ENCODE data around the gene KLHL21.

The KLHL21 gene

GRCh38 chr1:6631058-6631457 lies 28.4 kb upstream of the KLHL21 start:
- no peak overlapping the region for H3K4me3 ChIP-seq (ENCODE audit: low read depth, low read length)
- no peak for DNase-seq (ENCODE audit: low read depth)
- TF ChIP-seq CTCF (IDR thresholded peaks at IDR 0.05; ENCODE audit: control insufficient read depth, extremely low read depth, insufficient read depth): no peak

GRCh38 chr1:6630027-6630426 lies 27.4 kb upstream of the KLHL21 start:
- TF ChIP-seq CTCF (IDR thresholded peaks at IDR 0.05; ENCODE audit: control insufficient read depth, extremely low read depth, insufficient read depth): no peak
- no peak overlapping the region for H3K4me3 ChIP-seq (ENCODE audit: low read depth, low read length)
- no peak for DNase-seq (ENCODE audit: low read depth)

- no peak for DNase-seq (ENCODE audit: low read depth)
- no peak overlapping the region for H3K4me3 ChIP-seq (ENCODE audit: low read depth, low read length)
- no peak for TF ChIP-seq CTCF (IDR thresholded peaks at IDR 0.05; ENCODE audit: control insufficient read depth, extremely low read depth, insufficient read depth)
These were observed 26.4 kb upstream of the KLHL21 start for GRCh38 chr1:6628971-6629479.

GRCh38 chr1:6627841-6628545 lies 25.3 kb upstream of the KLHL21 start:
- no peak for TF ChIP-seq CTCF (IDR thresholded peaks at IDR 0.05; ENCODE audit: control insufficient read depth, extremely low read depth, insufficient read depth)
- DNase-seq (ENCODE audit: low read depth): no peak
- no peak overlapping the region for H3K4me3 ChIP-seq (ENCODE audit: low read depth, low read length)

GRCh38 chr1:6627031-6627430 lies 24.4 kb upstream of the KLHL21 start:
- no peak for TF ChIP-seq CTCF (IDR thresholded peaks at IDR 0.05; ENCODE audit: control insufficient read depth, extremely low read depth, insufficient read depth)
- DNase-seq (ENCODE audit: low read depth): no peak
- no peak overlapping the region for H3K4me3 ChIP-seq (ENCODE audit: low read depth, low read length)

- DNase-seq (ENCODE audit: low read depth): no peak
- TF ChIP-seq CTCF (IDR thresholded peaks at IDR 0.05; ENCODE audit: control insufficient read depth, extremely low read depth, insufficient read depth): no peak
- peak overlapping the region; percentile 78 for H3K4me3 ChIP-seq (ENCODE audit: low read depth, low read length)
These were observed 23.0 kb upstream of the KLHL21 start for GRCh38 chr1:6625584-6626149.

Measured in LNCaP clone FGC (cell line).